ENCODE measurements around the gene MON1B.

Gene MON1B

GRCh38 chr16:77168901-77169300, 22.1 kb upstream of the MON1B start:
- H3K27ac ChIP-seq (ENCODE audit: low read length, poor library complexity, severe bottlenecking): no peak overlapping the region
- 74% methylated on average over 2 of the region's 4 CpGs for WGBS

GRCh38 chr16:77169650-77170236, 21.2 kb upstream of the MON1B start:
- Histone ChIP-seq H2BK120ac (ENCODE audit: low read depth, low read length) (no peak overlapping the region), H3K4ac (ENCODE audit: low read depth in 1 of 2, low read length in 2 of 2) (no peak overlapping the region), H4K8ac (ENCODE audit: low read length) (no peak overlapping the region), H3K4me2 (ENCODE audit: low read length, poor library complexity, severe bottlenecking) (no peak overlapping the region), H2BK15ac (ENCODE audit: low read depth, poor library complexity, severe bottlenecking) (no peak overlapping the region), H3K36me3 (ENCODE audit: control insufficient read depth in 1 of 2, insufficient read depth in 2 of 2, low read depth in 1 of 2, low read length in 2 of 2) (no peaks in the 10 kb centered on the region), H3K18ac (ENCODE audit: low read depth in 1 of 2, low read length in 2 of 2) (no peak overlapping the region), H3K23ac (ENCODE audit: low read length in 2 of 2) (no peak overlapping the region), H3K27me3 (ENCODE audit: control insufficient read depth in 1 of 2, insufficient read depth in 1 of 2, low read length in 2 of 2) (peaks cover 0 to 15% of the 10 kb centered on the region in 2 experiments), H3K4me3 (ENCODE audit: insufficient read depth in 1 of 2, low read depth in 1 of 2, low read length in 2 of 2) (no peak overlapping the region), H2BK12ac (ENCODE audit: low read length in 2 of 2) (no peak overlapping the region), H3K27ac (ENCODE audit: low read length, poor library complexity, severe bottlenecking) (no peak overlapping the region), H3K79me1 (replicated peaks; ENCODE audit: low read length, poor library complexity, severe bottlenecking) (no peaks in the 10 kb centered on the region), H2BK5ac (ENCODE audit: low read depth, low read length, poor library complexity, severe bottlenecking) (no peak overlapping the region), H3K14ac (ENCODE audit: low read length in 2 of 2) (no peak overlapping the region), H3K4me1 (ENCODE audit: control insufficient read depth, insufficient read depth, low read depth, low read length) (no peaks in the 10 kb centered on the region), H2AK5ac (ENCODE audit: low read length, severe bottlenecking) (no peak overlapping the region), H2AFZ (ENCODE audit: low read depth, low read length) (no peak overlapping the region), H3K9me3 (ENCODE audit: control insufficient read depth, low read length) (no peaks in the 10 kb centered on the region), H3K9ac (ENCODE audit: low read length) (no peak overlapping the region), H4K91ac (ENCODE audit: low read length) (no peak overlapping the region)
- 1% methylated on average over 4 of the region's 6 CpGs for WGBS
- DNase-seq: peak; percentile 44

More at GRCh38 chr16:77168901-77169300, 22.1 kb upstream of the MON1B start:
- H4K8ac ChIP-seq (ENCODE audit: low read length): no peak overlapping the region
- peaks cover 0 to 8% of the 10 kb centered on the region in 2 experiments for H3K27me3 ChIP-seq (ENCODE audit: control insufficient read depth in 1 of 2, insufficient read depth in 1 of 2, low read length in 2 of 2)
- no peak overlapping the region for H3K14ac ChIP-seq (ENCODE audit: low read length in 2 of 2)
- no peak overlapping the region for H2AK5ac ChIP-seq (ENCODE audit: low read length, severe bottlenecking)
- H3K18ac ChIP-seq (ENCODE audit: low read depth in 1 of 2, low read length in 2 of 2): no peak overlapping the region
- no peak overlapping the region for H3K23ac ChIP-seq (ENCODE audit: low read length in 2 of 2)
- H2BK12ac ChIP-seq (ENCODE audit: low read length in 2 of 2): no peak overlapping the region
- no peak overlapping the region for H3K4me2 ChIP-seq (ENCODE audit: low read length, poor library complexity, severe bottlenecking)
- no peaks in the 10 kb centered on the region for H3K4me1 ChIP-seq (ENCODE audit: control insufficient read depth, insufficient read depth, low read depth, low read length)
- H3K9ac ChIP-seq (ENCODE audit: low read length): no peak overlapping the region
- no peak overlapping the region for H3K4ac ChIP-seq (ENCODE audit: low read depth in 1 of 2, low read length in 2 of 2)
- no peak overlapping the region for H4K91ac ChIP-seq (ENCODE audit: low read length)
- no peaks in the 10 kb centered on the region for H3K9me3 ChIP-seq (ENCODE audit: control insufficient read depth, low read length)
- H2BK120ac ChIP-seq (ENCODE audit: low read depth, low read length): no peak overlapping the region
- no peak overlapping the region for H2BK15ac ChIP-seq (ENCODE audit: low read depth, poor library complexity, severe bottlenecking)
- no peak overlapping the region for H2BK5ac ChIP-seq (ENCODE audit: low read depth, low read length, poor library complexity, severe bottlenecking)
- H3K4me3 ChIP-seq (ENCODE audit: insufficient read depth in 1 of 2, low read depth in 1 of 2, low read length in 2 of 2): no peak overlapping the region
- no peak for DNase-seq
- H3K79me1 ChIP-seq (replicated peaks; ENCODE audit: low read length, poor library complexity, severe bottlenecking): no peaks in the 10 kb centered on the region
- no peaks in the 10 kb centered on the region for H3K36me3 ChIP-seq (ENCODE audit: control insufficient read depth in 1 of 2, insufficient read depth in 2 of 2, low read depth in 1 of 2, low read length in 2 of 2)
- H2AFZ ChIP-seq (ENCODE audit: low read depth, low read length): no peak overlapping the region

GRCh38 chr16:77170805-77171204, 20.2 kb upstream of the MON1B start:
- H4K91ac ChIP-seq (ENCODE audit: low read length): no peak overlapping the region
- H3K18ac ChIP-seq (ENCODE audit: low read depth in 1 of 2, low read length in 2 of 2): no peak overlapping the region
- no peaks in the 10 kb centered on the region for H3K36me3 ChIP-seq (ENCODE audit: control insufficient read depth in 1 of 2, insufficient read depth in 2 of 2, low read depth in 1 of 2, low read length in 2 of 2)
- peaks cover 0 to 15% of the 10 kb centered on the region in 2 experiments for H3K27me3 ChIP-seq (ENCODE audit: control insufficient read depth in 1 of 2, insufficient read depth in 1 of 2, low read length in 2 of 2)
- no peak overlapping the region for H3K14ac ChIP-seq (ENCODE audit: low read length in 2 of 2)
- H3K23ac ChIP-seq (ENCODE audit: low read length in 2 of 2): no peak overlapping the region
- no peak overlapping the region for H2BK15ac ChIP-seq (ENCODE audit: low read depth, poor library complexity, severe bottlenecking)
- H3K9ac ChIP-seq (ENCODE audit: low read length): peak overlapping the region; percentile 32
- no peak overlapping the region for H3K4me2 ChIP-seq (ENCODE audit: low read length, poor library complexity, severe bottlenecking)
- no peak overlapping the region for H2AFZ ChIP-seq (ENCODE audit: low read depth, low read length)
- WGBS: 88% methylated on average over 3 of the region's 4 CpGs
- no peaks in the 10 kb centered on the region for H3K79me1 ChIP-seq (replicated peaks; ENCODE audit: low read length, poor library complexity, severe bottlenecking)
- DNase-seq: no peak
- H4K8ac ChIP-seq (ENCODE audit: low read length): no peak overlapping the region
- no peaks in the 10 kb centered on the region for H3K9me3 ChIP-seq (ENCODE audit: control insufficient read depth, low read length)
- no peak overlapping the region for H3K4ac ChIP-seq (ENCODE audit: low read depth in 1 of 2, low read length in 2 of 2)
- H2AK5ac ChIP-seq (ENCODE audit: low read length, severe bottlenecking): no peak overlapping the region
- no peaks in the 10 kb centered on the region for H3K4me1 ChIP-seq (ENCODE audit: control insufficient read depth, insufficient read depth, low read depth, low read length)
- no peak overlapping the region for H3K27ac ChIP-seq (ENCODE audit: low read length, poor library complexity, severe bottlenecking)
- H2BK5ac ChIP-seq (ENCODE audit: low read depth, low read length, poor library complexity, severe bottlenecking): no peak overlapping the region
- H2BK12ac ChIP-seq (ENCODE audit: low read length in 2 of 2): no peak overlapping the region
- H2BK120ac ChIP-seq (ENCODE audit: low read depth, low read length): no peak overlapping the region
- no peak overlapping the region for H3K4me3 ChIP-seq (ENCODE audit: insufficient read depth in 1 of 2, low read depth in 1 of 2, low read length in 2 of 2)

GRCh38 chr16:77171745-77172635, 19.0 kb upstream of the MON1B start:
- peak overlapping the region; percentile 36 for H3K9ac ChIP-seq (ENCODE audit: low read length)

More at GRCh38 chr16:77171745-77172635, 19.0 kb upstream of the MON1B start:
- Histone ChIP-seq H2BK12ac (ENCODE audit: low read length in 2 of 2) (no peak overlapping the region), H3K23ac (ENCODE audit: low read length in 2 of 2) (no peak overlapping the region), H3K14ac (ENCODE audit: low read length in 2 of 2) (no peak overlapping the region), H2BK15ac (ENCODE audit: low read depth, poor library complexity, severe bottlenecking) (no peak overlapping the region), H3K4me3 (ENCODE audit: insufficient read depth in 1 of 2, low read depth in 1 of 2, low read length in 2 of 2) (no peak overlapping the region), H2AK5ac (ENCODE audit: low read length, severe bottlenecking) (no peak overlapping the region), H3K27ac (ENCODE audit: low read length, poor library complexity, severe bottlenecking) (no peak overlapping the region), H3K4me2 (ENCODE audit: low read length, poor library complexity, severe bottlenecking) (no peak overlapping the region), H2AFZ (ENCODE audit: low read depth, low read length) (no peak overlapping the region), H3K36me3 (ENCODE audit: control insufficient read depth in 1 of 2, insufficient read depth in 2 of 2, low read depth in 1 of 2, low read length in 2 of 2) (no peaks in the 10 kb centered on the region), H3K9me3 (ENCODE audit: control insufficient read depth, low read length) (no peaks in the 10 kb centered on the region), H2BK120ac (ENCODE audit: low read depth, low read length) (no peak overlapping the region), H3K4me1 (ENCODE audit: control insufficient read depth, insufficient read depth, low read depth, low read length) (no peaks in the 10 kb centered on the region), H3K27me3 (ENCODE audit: control insufficient read depth in 1 of 2, insufficient read depth in 1 of 2, low read length in 2 of 2) (peaks cover 0 to 14% of the 10 kb centered on the region in 2 experiments), H3K18ac (ENCODE audit: low read depth in 1 of 2, low read length in 2 of 2) (no peak overlapping the region), H2BK5ac (ENCODE audit: low read depth, low read length, poor library complexity, severe bottlenecking) (no peak overlapping the region), H3K4ac (ENCODE audit: low read depth in 1 of 2, low read length in 2 of 2) (no peak overlapping the region), H4K8ac (ENCODE audit: low read length) (no peak overlapping the region), H4K91ac (ENCODE audit: low read length) (no peak overlapping the region), H3K79me1 (replicated peaks; ENCODE audit: low read length, poor library complexity, severe bottlenecking) (no peaks in the 10 kb centered on the region)
- peak; percentile 62 for DNase-seq
- WGBS: 78% methylated on average over 2 of the region's 5 CpGs

Data from mesenchymal stem cell (in vitro differentiated cells and primary cell).